GM12801 (cell line): ENCODE data around the gene CHCHD4.

Experiments used
- CTCF ChIP-seq: IDR thresholded peaks from one replicate; pipeline ENCODE4 v1.5.1; 2011; ENCODE audit warnings: control low read depth; ENCODE audit not compliant: insufficient read length; ENCODE audit errors: extremely low read depth

The CHCHD4 gene

GRCh38 chr3:14138109-14138877 lies 13.6 kb upstream of the CHCHD4 start:
- no peak for TF ChIP-seq CTCF

GRCh38 chr3:14137445-14137844 lies 12.8 kb upstream of the CHCHD4 start:
- no peak for TF ChIP-seq CTCF

DNA sequence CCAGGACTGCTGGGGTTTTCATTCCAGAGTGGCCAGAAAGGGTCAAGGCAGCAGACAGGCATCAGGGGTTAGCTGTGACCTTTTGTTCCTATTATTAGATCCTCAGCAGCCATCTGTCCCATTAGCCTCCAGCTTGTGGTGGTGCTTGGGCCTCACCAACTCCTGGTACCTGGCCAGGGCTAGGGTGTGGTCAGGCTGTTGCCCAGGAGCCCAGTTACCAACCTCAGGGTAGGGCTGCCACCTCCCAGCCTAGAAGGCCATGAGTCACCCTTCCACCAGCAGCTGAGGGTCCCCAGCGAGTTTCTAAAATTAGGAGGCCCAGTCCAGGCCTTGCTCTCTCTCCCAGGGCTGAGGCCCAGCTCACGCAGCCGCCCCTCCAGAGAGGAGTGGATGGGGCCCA lies 12.3 kb upstream of the CHCHD4 start:
- no peak for TF ChIP-seq CTCF

- TF ChIP-seq CTCF, result no peak
Measured at GRCh38 chr3:14135581-14135980, 10.9 kb upstream of the CHCHD4 start.

- no peak for TF ChIP-seq CTCF
Measured at GRCh38 chr3:14134291-14134690, 9.6 kb upstream of the CHCHD4 start.

GRCh38 chr3:14133876-14134275 lies 9.2 kb upstream of the CHCHD4 start:
- TF ChIP-seq CTCF, result no peak

DNA sequence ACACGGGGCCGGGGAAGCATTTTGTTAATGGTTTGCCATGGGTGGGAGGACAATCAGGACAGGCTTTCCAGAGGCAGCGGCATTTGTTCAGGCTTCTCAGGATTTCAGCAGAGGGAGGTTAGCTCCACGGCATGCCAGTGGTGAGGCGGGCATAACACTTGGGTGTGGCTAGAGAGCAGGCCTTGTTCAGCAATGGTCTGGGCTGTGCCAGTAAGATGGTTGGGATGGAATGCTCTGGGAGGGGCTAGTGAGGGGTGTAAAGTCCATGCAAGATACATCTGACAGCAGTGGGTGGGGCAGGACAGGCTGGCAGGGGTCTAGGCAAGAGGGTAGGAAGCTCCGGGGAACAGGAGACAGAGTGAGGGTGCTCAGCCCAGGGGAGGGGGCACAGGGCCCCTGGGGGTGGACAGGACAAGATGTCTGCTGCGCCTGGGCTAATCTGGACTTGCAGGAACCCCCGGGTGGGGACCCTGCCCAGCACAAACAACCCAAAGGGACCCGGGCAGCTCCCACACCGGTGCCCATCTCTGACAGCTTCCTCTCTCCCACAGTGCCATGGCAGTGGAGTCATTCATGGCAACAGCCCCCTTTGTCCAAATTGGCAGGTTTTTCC lies 8.6 kb upstream of the CHCHD4 start:
- TF ChIP-seq CTCF, result no peak
